ENCODE results near the gene SLC26A3. TPM values are rescaled to one million over a fixed set of nuclear protein-coding genes. Genes with fewer than 3 reads are reported as not detected.

The SLC26A3 gene
- 0.07 TPM in 1 of 5 replicates, not detected in the others for total RNA-seq (2022; extraction: Qiagen RNA extraction)

GRCh38 chr7:107803009-107803610 is at the start of gene SLC26A3:
SLC26A3 (minus strand) TSS chr7:107803223; CDS start chr7:107794509, 8,714 bp downstream.

DNA sequence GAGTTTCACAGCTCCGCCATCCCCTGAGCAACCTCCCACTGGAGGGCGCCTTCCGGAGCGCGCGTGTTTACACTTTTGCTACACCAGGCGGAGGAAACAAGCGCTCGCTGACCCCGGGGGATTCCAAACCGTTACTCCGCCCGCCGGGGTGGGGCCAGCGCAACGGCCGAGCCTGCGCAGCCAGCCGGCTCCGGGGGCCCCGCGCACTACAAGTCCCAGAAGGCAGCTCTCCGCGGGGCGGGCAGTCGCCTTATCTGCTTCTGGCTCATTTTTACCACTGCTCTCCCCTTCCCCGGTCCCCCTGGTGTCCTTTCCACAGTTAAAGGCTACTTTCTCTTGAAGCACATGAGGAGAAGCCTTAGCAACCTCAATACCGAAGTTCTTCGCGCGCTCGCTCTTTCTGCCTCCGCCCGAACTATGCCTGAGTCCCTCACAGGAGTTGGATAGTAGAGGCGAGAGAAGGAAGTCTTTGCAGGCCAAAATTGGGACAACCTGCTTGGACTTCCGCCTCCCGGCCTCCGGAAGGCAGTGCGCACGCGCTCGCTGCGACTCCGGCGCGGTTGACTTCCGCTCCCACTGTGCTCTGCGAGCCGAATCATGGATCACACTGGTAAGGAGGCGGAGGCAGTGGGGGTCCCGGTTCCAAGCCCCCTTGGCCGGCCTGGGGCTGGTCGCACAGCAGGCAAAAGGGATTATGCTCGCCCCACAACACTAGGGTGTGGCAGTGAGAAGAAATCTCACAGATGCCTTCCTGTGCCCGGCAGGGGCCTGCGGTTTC is 59.3 kb downstream of the SLC26A3 start, which contains the start of gene CBLL1:
Gene CBLL1, plus strand, starts transcription at position 576 of the 778 bp plus-strand sequence. Its CDS starts 22 bp downstream, at position 598.

Other genes starting within 250 kb of the SLC26A3 start
- 10.1 to 13.6 TPM (median 12.1 TPM) in 5 replicates for gene COG5, start 239.3 kb downstream of the SLC26A3 start, total RNA-seq (2022; extraction: Qiagen RNA extraction)
- 8.5 to 10.9 TPM (median 9.7 TPM) in 5 replicates for gene DUS4L, start 239.3 kb downstream of the SLC26A3 start, total RNA-seq (2022; extraction: Qiagen RNA extraction)
- 37.7 to 47.0 TPM (median 44.1 TPM) in 5 replicates for gene BCAP29, start 223.0 kb downstream of the SLC26A3 start, total RNA-seq (2022; extraction: Qiagen RNA extraction)
- 0.02 to 0.11 TPM (median 0.06 TPM) in 5 replicates for gene SLC26A4, start 142.4 kb downstream of the SLC26A3 start, total RNA-seq (2022; extraction: Qiagen RNA extraction)
- gene CBLL1, start 59.1 kb downstream of the SLC26A3 start, total RNA-seq (2022; extraction: Qiagen RNA extraction): 32.6 to 51.5 TPM (median 42.4 TPM) in 5 replicates
- 81.4 to 102 TPM (median 92.0 TPM) in 5 replicates for gene DLD, start 88.0 kb upstream of the SLC26A3 start, total RNA-seq (2022; extraction: Qiagen RNA extraction)
- gene LAMB1, start 199.9 kb upstream of the SLC26A3 start, total RNA-seq (2022; extraction: Qiagen RNA extraction): 106 to 129 TPM (median 124 TPM) in 5 replicates